ENCODE measurements around the gene MRM1. TPM values are rescaled to one million over a fixed set of nuclear protein-coding genes. Genes with fewer than 3 reads are reported as not detected.

MRM1 gene
- total and polyA plus RNA-seq, 9 of the 15 experiments (the other 6 are each of a cell fraction or from before 2014, with no cell fraction given), result 0.61 to 28.4 (median 21.5) TPM

DNA sequence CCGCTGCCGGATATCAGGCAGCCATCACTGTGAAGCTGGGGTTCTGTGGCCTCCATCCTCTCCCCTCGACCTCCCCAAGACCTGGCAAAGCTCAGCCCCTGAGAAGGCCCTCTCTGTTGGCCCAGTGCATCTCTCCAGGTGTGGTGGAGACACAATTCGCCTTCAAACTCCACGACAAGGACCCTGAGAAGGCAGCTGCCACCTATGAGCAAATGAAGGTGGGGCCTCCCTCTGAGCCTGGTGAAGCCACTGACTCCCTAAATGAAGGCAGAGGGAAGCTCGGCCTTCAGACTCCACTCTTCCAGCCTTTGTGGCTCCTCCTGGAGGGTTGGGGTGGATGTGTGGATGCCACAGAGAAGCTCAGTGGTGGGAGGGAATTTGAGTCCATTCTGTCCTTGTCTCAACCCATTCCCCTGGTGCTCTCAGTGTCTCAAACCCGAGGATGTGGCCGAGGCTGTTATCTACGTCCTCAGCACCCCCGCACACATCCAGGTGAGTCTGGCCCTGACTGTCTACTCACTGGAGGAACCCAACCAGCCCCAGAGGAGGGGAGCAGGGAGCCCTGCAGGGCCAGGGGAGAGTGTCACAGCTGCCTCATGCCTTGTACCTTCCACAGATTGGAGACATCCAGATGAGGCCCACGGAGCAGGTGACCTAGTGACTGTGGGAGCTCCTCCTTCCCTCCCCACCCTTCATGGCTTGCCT, 1.7 kb upstream of the MRM1 start (continued):
- TF ChIP-seq, protein P1, sequence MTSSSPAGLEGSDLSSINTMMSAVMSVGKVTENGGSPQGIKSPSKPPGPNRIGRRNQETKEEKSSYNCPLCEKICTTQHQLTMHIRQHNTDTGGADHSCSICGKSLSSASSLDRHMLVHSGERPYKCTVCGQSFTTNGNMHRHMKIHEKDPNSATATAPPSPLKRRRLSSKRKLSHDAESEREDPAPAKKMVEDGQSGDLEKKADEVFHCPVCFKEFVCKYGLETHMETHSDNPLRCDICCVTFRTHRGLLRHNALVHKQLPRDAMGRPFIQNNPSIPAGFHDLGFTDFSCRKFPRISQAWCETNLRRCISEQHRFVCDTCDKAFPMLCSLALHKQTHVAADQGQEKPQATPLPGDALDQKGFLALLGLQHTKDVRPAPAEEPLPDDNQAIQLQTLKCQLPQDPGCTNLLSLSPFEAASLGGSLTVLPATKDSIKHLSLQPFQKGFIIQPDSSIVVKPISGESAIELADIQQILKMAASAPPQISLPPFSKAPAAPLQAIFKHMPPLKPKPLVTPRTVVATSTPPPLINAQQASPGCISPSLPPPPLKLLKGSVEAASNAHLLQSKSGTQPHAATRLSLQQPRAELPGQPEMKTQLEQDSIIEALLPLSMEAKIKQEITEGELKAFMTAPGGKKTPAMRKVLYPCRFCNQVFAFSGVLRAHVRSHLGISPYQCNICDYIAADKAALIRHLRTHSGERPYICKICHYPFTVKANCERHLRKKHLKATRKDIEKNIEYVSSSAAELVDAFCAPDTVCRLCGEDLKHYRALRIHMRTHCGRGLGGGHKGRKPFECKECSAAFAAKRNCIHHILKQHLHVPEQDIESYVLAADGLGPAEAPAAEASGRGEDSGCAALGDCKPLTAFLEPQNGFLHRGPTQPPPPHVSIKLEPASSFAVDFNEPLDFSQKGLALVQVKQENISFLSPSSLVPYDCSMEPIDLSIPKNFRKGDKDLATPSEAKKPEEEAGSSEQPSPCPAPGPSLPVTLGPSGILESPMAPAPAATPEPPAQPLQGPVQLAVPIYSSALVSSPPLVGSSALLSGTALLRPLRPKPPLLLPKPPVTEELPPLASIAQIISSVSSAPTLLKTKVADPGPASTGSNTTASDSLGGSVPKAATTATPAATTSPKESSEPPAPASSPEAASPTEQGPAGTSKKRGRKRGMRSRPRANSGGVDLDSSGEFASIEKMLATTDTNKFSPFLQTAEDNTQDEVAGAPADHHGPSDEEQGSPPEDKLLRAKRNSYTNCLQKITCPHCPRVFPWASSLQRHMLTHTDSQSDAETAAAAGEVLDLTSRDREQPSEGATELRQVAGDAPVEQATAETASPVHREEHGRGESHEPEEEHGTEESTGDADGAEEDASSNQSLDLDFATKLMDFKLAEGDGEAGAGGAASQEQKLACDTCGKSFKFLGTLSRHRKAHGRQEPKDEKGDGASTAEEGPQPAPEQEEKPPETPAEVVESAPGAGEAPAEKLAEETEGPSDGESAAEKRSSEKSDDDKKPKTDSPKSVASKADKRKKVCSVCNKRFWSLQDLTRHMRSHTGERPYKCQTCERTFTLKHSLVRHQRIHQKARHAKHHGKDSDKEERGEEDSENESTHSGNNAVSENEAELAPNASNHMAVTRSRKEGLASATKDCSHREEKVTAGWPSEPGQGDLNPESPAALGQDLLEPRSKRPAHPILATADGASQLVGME (CRISPR knock-in tag; IDR thresholded peaks at IDR 0.05), result no peak
- TF ChIP-seq, protein P2, sequence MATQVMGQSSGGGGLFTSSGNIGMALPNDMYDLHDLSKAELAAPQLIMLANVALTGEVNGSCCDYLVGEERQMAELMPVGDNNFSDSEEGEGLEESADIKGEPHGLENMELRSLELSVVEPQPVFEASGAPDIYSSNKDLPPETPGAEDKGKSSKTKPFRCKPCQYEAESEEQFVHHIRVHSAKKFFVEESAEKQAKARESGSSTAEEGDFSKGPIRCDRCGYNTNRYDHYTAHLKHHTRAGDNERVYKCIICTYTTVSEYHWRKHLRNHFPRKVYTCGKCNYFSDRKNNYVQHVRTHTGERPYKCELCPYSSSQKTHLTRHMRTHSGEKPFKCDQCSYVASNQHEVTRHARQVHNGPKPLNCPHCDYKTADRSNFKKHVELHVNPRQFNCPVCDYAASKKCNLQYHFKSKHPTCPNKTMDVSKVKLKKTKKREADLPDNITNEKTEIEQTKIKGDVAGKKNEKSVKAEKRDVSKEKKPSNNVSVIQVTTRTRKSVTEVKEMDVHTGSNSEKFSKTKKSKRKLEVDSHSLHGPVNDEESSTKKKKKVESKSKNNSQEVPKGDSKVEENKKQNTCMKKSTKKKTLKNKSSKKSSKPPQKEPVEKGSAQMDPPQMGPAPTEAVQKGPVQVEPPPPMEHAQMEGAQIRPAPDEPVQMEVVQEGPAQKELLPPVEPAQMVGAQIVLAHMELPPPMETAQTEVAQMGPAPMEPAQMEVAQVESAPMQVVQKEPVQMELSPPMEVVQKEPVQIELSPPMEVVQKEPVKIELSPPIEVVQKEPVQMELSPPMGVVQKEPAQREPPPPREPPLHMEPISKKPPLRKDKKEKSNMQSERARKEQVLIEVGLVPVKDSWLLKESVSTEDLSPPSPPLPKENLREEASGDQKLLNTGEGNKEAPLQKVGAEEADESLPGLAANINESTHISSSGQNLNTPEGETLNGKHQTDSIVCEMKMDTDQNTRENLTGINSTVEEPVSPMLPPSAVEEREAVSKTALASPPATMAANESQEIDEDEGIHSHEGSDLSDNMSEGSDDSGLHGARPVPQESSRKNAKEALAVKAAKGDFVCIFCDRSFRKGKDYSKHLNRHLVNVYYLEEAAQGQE (IDR thresholded peaks at IDR 0.05; ENCODE audit: borderline replicate concordance), result no peak
- TF ChIP-seq, protein P2 (CRISPR knock-in tag; IDR thresholded peaks at IDR 0.05; ENCODE audit: low read depth), result no peak
- no peak for TF ChIP-seq EP300 (IDR thresholded peaks at IDR 0.05; ENCODE audit: low read length)
- TF ChIP-seq NR3C1 (CRISPR knock-in tag; IDR thresholded peaks at IDR 0.05), result no peak
- TF ChIP-seq, protein P3, sequence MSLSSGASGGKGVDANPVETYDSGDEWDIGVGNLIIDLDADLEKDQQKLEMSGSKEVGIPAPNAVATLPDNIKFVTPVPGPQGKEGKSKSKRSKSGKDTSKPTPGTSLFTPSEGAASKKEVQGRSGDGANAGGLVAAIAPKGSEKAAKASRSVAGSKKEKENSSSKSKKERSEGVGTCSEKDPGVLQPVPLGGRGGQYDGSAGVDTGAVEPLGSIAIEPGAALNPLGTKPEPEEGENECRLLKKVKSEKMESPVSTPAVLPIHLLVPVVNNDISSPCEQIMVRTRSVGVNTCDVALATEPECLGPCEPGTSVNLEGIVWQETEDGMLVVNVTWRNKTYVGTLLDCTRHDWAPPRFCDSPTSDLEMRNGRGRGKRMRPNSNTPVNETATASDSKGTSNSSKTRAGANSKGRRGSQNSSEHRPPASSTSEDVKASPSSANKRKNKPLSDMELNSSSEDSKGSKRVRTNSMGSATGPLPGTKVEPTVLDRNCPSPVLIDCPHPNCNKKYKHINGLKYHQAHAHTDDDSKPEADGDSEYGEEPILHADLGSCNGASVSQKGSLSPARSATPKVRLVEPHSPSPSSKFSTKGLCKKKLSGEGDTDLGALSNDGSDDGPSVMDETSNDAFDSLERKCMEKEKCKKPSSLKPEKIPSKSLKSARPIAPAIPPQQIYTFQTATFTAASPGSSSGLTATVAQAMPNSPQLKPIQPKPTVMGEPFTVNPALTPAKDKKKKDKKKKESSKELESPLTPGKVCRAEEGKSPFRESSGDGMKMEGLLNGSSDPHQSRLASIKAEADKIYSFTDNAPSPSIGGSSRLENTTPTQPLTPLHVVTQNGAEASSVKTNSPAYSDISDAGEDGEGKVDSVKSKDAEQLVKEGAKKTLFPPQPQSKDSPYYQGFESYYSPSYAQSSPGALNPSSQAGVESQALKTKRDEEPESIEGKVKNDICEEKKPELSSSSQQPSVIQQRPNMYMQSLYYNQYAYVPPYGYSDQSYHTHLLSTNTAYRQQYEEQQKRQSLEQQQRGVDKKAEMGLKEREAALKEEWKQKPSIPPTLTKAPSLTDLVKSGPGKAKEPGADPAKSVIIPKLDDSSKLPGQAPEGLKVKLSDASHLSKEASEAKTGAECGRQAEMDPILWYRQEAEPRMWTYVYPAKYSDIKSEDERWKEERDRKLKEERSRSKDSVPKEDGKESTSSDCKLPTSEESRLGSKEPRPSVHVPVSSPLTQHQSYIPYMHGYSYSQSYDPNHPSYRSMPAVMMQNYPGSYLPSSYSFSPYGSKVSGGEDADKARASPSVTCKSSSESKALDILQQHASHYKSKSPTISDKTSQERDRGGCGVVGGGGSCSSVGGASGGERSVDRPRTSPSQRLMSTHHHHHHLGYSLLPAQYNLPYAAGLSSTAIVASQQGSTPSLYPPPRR (CRISPR knock-in tag; IDR thresholded peaks at IDR 0.05; ENCODE audit: borderline replicate concordance), result no peak
- no peak for TF ChIP-seq DDX20 (tag; IDR thresholded peaks at IDR 0.05; ENCODE audit: low read depth)
